Keratinocyte (primary cell): Measurements from ENCODE around the gene ELK3. TPM values are rescaled to one million over a fixed set of nuclear protein-coding genes. Genes with fewer than 3 reads are reported as not detected.

Experiments
- DNase-seq: peaks from one replicate; pipeline ENCODE4 v3.0.0-alpha.2; 2011; ENCODE audit warnings: low read depth, missing footprints, low spot score
- FAIRE-seq: peaks from 2 replicates; lab custom pipeline; 2011; peaks lifted over from hg19 to GRCh38; lab: Jason Lieb, UNC
- H2AFZ ChIP-seq: 2 replicates; pipeline ENCODE4 v1.6.0; 2012; ENCODE audit warnings: low read length, control low read depth, inconsistent platforms; ENCODE audit not compliant: control insufficient read depth
- H3K27ac ChIP-seq: 2 replicates; pipeline ENCODE4 v1.5.1; 2011; ENCODE audit warnings: low read length; ENCODE audit not compliant: control insufficient read depth, insufficient read depth
- H3K27me3 ChIP-seq: 3 replicates; pipeline ENCODE4 v1.6.0; 2011; ENCODE audit warnings: low read length; ENCODE audit not compliant: control insufficient read depth, insufficient read depth; ENCODE audit errors: extremely low read depth
- H3K36me3 ChIP-seq, 2 experiments: 2 replicates in 1 of 2; 3 replicates in 1 of 2; pipeline ENCODE4 v1.5.1; 2011; ENCODE audit warnings: low read length in 2 of 2, mild to moderate bottlenecking in 1 of 2; ENCODE audit not compliant: control insufficient read depth in 2 of 2, insufficient read depth in 2 of 2; ENCODE audit errors: extremely low read depth in 1 of 2
- H3K4me1 ChIP-seq: 3 replicates; pipeline ENCODE4 v1.5.1; 2011; ENCODE audit warnings: low read length; ENCODE audit not compliant: control insufficient read depth, insufficient read depth; ENCODE audit errors: extremely low read depth
- H3K4me2 ChIP-seq: 3 replicates; pipeline ENCODE4 v1.6.0; 2011; ENCODE audit warnings: low read depth, low read length; ENCODE audit not compliant: control insufficient read depth, insufficient read depth; ENCODE audit errors: extremely low read depth
- H3K4me3 ChIP-seq, 3 experiments: fragments of 200-600 bp in 1 of 3; sonication (generic) in 1 of 3; 2 replicates in 2 of 3; 3 replicates in 1 of 3; pipeline ENCODE4 v1.5.1; 2011 to 2016; ENCODE audit warnings: low read length in 3 of 3, mild to moderate bottlenecking in 3 of 3, control low read depth in 2 of 3, inconsistent platforms in 1 of 3, low read depth in 1 of 3, mixed read lengths in 1 of 3, mixed run types in 1 of 3, moderate library complexity in 1 of 3; ENCODE audit not compliant: control insufficient read depth in 2 of 3, insufficient read depth in 2 of 3; ENCODE audit errors: extremely low read depth in 1 of 3
- H3K79me2 ChIP-seq: 2 replicates; pipeline ENCODE4 v1.6.0; 2012; ENCODE audit warnings: low read length; ENCODE audit not compliant: control insufficient read depth, insufficient read depth
- H3K9ac ChIP-seq: 3 replicates; pipeline ENCODE4 v1.6.0; 2011; ENCODE audit warnings: low read length; ENCODE audit not compliant: control insufficient read depth, insufficient read depth; ENCODE audit errors: extremely low read depth
- H3K9me1 ChIP-seq: 3 replicates; pipeline ENCODE4 v1.6.0; 2011; ENCODE audit warnings: low read length; ENCODE audit not compliant: control insufficient read depth, insufficient read depth; ENCODE audit errors: extremely low read depth
- H3K9me3 ChIP-seq: 2 replicates; pipeline ENCODE4 v1.5.1; 2012; ENCODE audit warnings: low read depth, low read length; ENCODE audit not compliant: control insufficient read depth
- H4K20me1 ChIP-seq: 3 replicates; pipeline ENCODE4 v1.6.0; 2011; ENCODE audit warnings: low read length; ENCODE audit not compliant: control insufficient read depth, insufficient read depth; ENCODE audit errors: extremely low read depth
- EZH2 ChIP-seq: IDR thresholded peaks from one replicate; pipeline ENCODE4 v1.6.1; 2012; ENCODE audit warnings: inconsistent platforms, mild to moderate bottlenecking, low read length, moderate library complexity
- dilution Hi-C: fragments of 300-500 bp; cut with MboI; formaldehyde crosslinking; loops from one replicate; pipeline ENCODE4 v1.7.0; 2020; ENCODE audit warnings: low sequenced_read_pairs; ENCODE audit not compliant: extremely low pct_ligation_motif_present
- polyA plus RNA-seq, 5 experiments: library from polyadenylated mRNA; depleted of rRNA in 3 of 5; stranded (reverse) in 3 of 5; stranded (forward) in 1 of 5; unstranded in 1 of 5; fragments of >200 nt; gene quantifications; 1 replicate in 1 of 5; 2 replicates in 3 of 5; 3 replicates in 1 of 5; pipeline versions ENCODE4 v1.2.1 to v1.2.3, GENCODE V29; 2011 to 2012; ENCODE audit warnings: missing spikeins in 2 of 5, low read depth in 1 of 5, low replicate concordance in 1 of 5
- TF ChIP-seq, protein P1 (sequence below), 3 experiments: IDR thresholded peaks in 1 of 3; conservative IDR thresholded peaks in 1 of 3; optimal IDR thresholded peaks in 1 of 3; 2 replicates in 2 of 3; 3 replicates in 1 of 3; pipeline versions ENCODE3 to v1.5.1; 2011; ENCODE audit warnings: low read length in 3 of 3, mild to moderate bottlenecking in 3 of 3, moderate library complexity in 2 of 3, control low read depth in 1 of 3, inconsistent platforms in 1 of 3; ENCODE audit not compliant: insufficient read depth in 2 of 3; ENCODE audit errors: extremely low read depth in 1 of 3

Gene ELK3
- polyA plus RNA-seq, 1 donor (not counting 4 experiments of a cell fraction or from before 2014, with no cell fraction given) = 28.2 TPM

GRCh38 chr12:96206936-96207662 is 12.9 kb downstream of the ELK3 start:
- Histone ChIP-seq H3K9me3 (peaks cover 9% of the 10 kb centered on the region), H3K27me3 (no peaks in the 10 kb centered on the region), H3K4me1 (peaks cover 18% of the 10 kb centered on the region), H3K36me3 (peaks cover 5 to 27% of the 10 kb centered on the region in 2 experiments), H2AFZ (no peak overlapping the region), H3K27ac (no peak overlapping the region), H3K4me2 (no peak overlapping the region), H3K9ac (no peak overlapping the region), H3K4me3 (no peak overlapping the region), H3K79me2 (peaks cover 99% of the 10 kb centered on the region), H4K20me1 (no peaks in the 10 kb centered on the region), H3K9me1 (peaks cover 7% of the 10 kb centered on the region)
- FAIRE-seq = no peak
- dilution Hi-C loops = no loop called here
- TF ChIP-seq, protein P1, sequence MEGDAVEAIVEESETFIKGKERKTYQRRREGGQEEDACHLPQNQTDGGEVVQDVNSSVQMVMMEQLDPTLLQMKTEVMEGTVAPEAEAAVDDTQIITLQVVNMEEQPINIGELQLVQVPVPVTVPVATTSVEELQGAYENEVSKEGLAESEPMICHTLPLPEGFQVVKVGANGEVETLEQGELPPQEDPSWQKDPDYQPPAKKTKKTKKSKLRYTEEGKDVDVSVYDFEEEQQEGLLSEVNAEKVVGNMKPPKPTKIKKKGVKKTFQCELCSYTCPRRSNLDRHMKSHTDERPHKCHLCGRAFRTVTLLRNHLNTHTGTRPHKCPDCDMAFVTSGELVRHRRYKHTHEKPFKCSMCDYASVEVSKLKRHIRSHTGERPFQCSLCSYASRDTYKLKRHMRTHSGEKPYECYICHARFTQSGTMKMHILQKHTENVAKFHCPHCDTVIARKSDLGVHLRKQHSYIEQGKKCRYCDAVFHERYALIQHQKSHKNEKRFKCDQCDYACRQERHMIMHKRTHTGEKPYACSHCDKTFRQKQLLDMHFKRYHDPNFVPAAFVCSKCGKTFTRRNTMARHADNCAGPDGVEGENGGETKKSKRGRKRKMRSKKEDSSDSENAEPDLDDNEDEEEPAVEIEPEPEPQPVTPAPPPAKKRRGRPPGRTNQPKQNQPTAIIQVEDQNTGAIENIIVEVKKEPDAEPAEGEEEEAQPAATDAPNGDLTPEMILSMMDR (optimal IDR thresholded peaks at IDR 0.05 in 1 of 3, IDR thresholded peaks at IDR 0.05 in 1 of 3, conservative IDR thresholded peaks at IDR 0.05 in 1 of 3; ENCODE audit: extremely low read depth in 1 of 3, insufficient read depth in 2 of 3, low read length in 3 of 3) = no peak
- no peak for TF ChIP-seq EZH2
- DNase-seq = no peak

DNA sequence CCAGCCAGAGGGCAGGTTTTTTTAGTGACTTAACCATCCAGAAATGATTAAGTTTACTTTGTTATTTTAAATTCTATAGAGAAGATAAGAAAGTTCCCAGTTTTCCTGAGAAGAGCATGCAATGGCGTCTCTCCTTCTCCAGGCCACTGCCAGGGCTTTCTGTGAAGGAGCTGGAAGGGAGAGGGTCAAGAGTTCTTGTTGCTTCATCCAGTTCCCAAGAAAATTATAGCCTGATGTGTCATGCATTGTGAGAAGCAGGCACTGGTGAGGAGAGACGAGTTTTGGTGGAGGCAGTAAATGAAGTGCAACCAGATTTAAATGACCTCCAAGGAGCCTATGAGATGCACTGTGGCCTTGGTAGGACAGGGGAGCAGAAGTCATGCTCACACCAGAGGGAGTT is 14.2 kb downstream of the ELK3 start:
- DNase-seq = no peak
- Histone ChIP-seq H3K4me2 (no peak overlapping the region), H3K36me3 (peaks cover 3 to 28% of the 10 kb centered on the region in 2 experiments), H4K20me1 (no peaks in the 10 kb centered on the region), H2AFZ (no peak overlapping the region), H3K9me1 (peaks cover 7% of the 10 kb centered on the region), H3K4me1 (peaks cover 30% of the 10 kb centered on the region), H3K9ac (no peak overlapping the region), H3K27ac (no peak overlapping the region), H3K9me3 (peaks cover 6% of the 10 kb centered on the region), H3K27me3 (no peaks in the 10 kb centered on the region), H3K79me2 (peaks cover 99% of the 10 kb centered on the region), H3K4me3 (no peak overlapping the region)
- no peak for TF ChIP-seq EZH2
- TF ChIP-seq, protein P1 (optimal IDR thresholded peaks at IDR 0.05 in 1 of 3, IDR thresholded peaks at IDR 0.05 in 1 of 3, conservative IDR thresholded peaks at IDR 0.05 in 1 of 3; ENCODE audit: extremely low read depth in 1 of 3, insufficient read depth in 2 of 3, low read length in 3 of 3) = no peak
- dilution Hi-C loops = no loop called here
- FAIRE-seq = no peak
